GM12872 (cell line): ENCODE results near the gene GTSE1.

Source experiments
- CTCF ChIP-seq: IDR thresholded peaks from 3 replicates; pipeline ENCODE4 v1.5.1; 2011; ENCODE audit warnings: low read depth, mild to moderate bottlenecking, low read length, moderate library complexity; ENCODE audit not compliant: insufficient read depth

The GTSE1 gene

GRCh38 chr22:46367707-46368191, 71.1 kb downstream of the GTSE1 start:
- TF ChIP-seq CTCF: peak; percentile 98

GRCh38 chr22:46368422-46368821, 71.8 kb downstream of the GTSE1 start:
- no peak for TF ChIP-seq CTCF

- TF ChIP-seq CTCF: no peak
These were observed 72.4 kb downstream of the GTSE1 start for GRCh38 chr22:46368871-46369715.

- no peak for TF ChIP-seq CTCF
These were observed 73.3 kb downstream of the GTSE1 start for GRCh38 chr22:46369716-46370583.

GRCh38 chr22:46370584-46371291, 74.1 kb downstream of the GTSE1 start:
- no peak for TF ChIP-seq CTCF

- no peak for TF ChIP-seq CTCF
These were observed 75.1 kb downstream of the GTSE1 start for GRCh38 chr22:46371623-46372226.
